Ammon's horn (tissue), 1 donor: ENCODE data around the gene MBNL1.
"Not testable (repeated sequence)": the region's sequence is repeated elsewhere in the genome, so short reads cannot be mapped to it uniquely, and the experiment has no call there.

ENCODE experiments used
- DNase-seq: peaks from one replicate; pipeline ENCODE4 v3.0.0-alpha.2; 2016; ENCODE audit warnings: low spot score

The MBNL1 gene

DNA sequence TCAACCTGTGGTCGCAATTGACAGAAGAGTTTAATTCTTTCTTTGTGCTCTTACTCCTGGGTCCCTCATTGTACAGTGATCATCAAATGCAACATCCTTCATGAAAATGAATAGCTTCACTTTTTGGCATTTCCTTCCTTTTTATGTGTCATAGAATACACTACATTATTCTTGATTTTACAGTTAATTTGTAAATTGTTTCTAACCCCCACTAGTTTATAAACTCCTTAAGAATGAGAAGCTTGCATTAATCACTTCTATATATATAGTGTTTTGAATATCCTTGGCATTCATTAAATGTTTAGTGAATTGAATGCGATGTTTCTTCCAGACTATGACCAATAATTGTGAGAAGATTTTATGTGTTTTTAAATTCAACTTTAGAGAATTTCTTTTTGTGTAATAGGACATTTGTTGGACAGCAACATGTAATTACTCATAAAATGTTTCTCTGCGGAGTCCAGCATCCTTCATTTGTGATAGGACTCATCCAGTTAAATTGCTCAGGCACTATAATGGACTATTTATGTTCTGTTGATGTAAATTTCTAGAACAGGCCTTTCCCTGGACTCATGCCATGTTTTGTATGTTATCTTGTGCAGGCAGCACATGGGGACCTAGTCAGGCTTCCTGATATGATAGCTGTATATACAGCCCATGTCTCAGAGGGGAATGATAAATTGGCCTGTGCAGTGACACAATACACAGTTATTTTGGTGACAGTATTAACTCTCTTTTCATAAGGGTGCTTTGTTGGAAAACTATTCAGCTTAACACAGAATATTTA lies 51.3 kb downstream of the MBNL1 start:
- DNase-seq = no peak

GRCh38 chr3:152321200-152321954 lies 52.6 kb downstream of the MBNL1 start:
- no peak for DNase-seq

DNA sequence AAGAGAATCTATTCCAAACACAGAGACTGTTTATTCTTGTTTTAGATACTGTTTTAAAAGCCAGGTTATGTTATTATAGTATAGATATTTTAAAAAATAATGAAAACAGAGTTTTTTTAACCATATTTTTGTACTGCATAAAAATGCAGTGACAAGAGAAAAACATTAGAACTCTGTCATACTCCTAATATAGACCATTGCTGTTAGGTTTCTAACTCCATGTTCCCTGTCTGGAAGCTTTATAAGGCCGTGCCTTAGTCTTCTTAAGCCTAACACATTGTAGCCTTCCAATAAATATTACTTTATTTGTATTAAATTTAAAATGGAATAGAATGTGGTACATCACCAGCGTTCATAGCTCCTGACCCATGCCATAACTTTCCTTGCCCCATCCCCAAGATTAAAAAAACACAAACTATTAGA lies 53.2 kb downstream of the MBNL1 start:
- no peak for DNase-seq

GRCh38 chr3:152322756-152323155 lies 54.0 kb downstream of the MBNL1 start:
- no peak for DNase-seq

DNA sequence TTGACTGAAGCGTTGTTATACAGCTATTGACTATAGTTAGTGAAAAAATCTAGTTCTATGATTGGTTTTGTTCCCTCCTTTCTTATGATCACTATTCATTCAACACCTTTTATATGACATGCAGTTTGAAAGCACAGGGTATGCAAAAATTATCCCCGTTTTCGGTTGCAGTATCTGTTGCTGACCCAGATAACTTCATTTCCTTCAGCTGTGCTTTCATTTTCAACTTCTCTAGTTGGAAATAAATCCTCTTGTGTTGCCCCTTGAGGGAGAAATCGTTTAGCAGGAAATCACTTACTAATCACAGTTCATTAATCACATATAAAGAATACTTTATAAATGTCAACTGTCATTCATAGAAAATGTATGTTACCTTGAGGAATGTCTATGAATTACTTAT lies 55.1 kb downstream of the MBNL1 start:
- DNase-seq = no peak

GRCh38 chr3:152325136-152325535 lies 56.4 kb downstream of the MBNL1 start:
- DNase-seq = no peak

DNA sequence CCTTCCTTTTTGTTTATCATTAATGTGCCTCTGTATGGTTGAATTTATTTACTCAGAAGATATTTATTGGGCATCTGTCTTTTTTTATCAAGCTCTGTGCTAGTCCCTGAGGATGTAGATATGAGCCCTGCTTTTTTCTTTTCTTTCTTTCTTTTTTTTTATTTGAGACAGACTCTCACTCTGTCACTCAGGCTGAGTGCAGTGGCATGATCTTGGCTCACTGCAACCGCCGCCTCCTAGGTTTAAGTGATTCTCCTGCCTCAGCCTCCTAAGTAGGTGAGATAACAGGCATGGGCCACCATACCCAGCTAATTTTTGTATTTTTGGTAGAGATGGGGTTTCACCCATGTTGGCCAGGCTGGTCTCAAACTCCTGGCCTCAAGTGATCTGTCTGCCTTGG lies 58.5 kb downstream of the MBNL1 start:
- no peak for DNase-seq

DNA sequence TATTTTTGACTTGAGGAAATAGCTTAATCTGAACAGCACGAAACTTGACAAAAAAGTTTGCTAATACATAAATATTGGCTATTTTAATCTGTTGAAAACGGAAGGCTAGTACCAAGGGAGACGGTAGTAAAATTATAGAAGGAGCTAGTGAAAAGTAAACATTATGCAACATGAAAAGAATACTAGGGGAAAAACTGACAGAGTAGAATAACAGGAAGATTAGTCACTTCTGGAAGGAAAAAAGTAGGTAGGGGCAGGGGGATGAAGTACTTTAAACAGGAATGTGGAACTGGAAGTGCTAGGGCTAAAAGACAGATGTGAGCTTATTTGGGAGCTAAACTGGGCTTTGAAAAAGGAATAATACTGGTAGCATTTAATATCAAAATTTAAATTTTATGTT lies 60.1 kb downstream of the MBNL1 start:
- DNase-seq = no peak

GRCh38 chr3:152330559-152330958 lies 61.8 kb downstream of the MBNL1 start:
- DNase-seq = no peak

- DNase-seq = no peak
Measured at GRCh38 chr3:152331018-152331541, 62.4 kb downstream of the MBNL1 start.

DNA sequence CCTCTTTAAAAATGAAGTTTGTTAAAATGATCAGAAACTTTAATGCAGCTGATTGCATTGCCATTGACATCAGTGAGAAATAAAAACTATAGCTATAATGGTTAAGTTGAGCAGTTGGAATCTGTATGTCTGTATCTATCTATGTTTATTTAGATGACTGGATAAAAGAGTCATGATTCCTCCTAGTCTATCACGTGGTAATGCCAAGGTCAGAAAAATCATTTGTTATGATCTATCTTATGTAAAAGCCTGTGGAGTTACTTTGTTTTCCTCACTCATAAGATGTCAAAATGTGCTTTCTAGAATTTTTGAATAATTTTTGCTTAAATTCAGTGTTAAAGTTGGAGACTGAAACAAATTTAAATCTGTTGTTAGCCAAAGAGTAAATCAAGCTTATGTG lies 63.3 kb downstream of the MBNL1 start:
- DNase-seq = no peak

DNA sequence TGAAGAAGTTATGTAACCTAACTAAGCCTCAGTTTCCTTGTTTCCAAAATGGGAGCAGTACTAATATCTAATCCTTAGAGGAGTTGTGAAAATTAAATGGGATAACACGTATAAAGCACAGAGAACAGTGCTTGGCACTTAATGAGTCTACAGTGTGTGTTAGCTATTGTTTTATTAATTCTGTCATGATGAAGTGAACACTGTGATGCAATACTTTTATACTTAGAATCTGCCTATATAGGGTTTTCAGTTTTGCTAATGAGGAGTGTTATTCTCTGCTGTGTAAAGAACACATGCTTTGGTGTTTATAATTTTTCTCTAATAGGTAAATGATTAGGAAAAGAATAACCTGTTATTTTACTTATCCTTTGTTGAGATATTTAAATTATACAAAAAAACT lies 65.2 kb downstream of the MBNL1 start:
- DNase-seq = no peak

GRCh38 chr3:152334761-152335160 lies 66.0 kb downstream of the MBNL1 start:
- no peak for DNase-seq

DNA sequence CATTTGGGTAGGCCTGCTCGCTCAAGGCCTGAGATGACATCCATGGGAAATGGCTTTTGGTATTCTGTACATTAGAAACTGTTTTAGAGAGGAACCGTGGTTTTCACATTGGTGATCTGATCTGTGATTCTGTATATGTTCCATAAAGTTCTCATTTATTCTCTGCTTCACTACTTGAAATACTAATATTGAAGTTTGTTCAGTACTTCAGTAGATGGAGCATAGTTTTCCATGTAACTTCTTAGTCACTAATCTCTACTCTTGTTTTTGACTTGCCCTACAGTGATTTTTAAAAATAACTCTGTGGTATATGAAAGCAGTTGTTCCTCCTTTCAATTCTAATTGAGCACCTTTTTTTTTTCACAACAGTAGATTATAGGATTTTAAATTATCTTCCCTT lies 66.5 kb downstream of the MBNL1 start:
- DNase-seq = no peak

GRCh38 chr3:152337337-152337736 lies 68.6 kb downstream of the MBNL1 start:
- DNase-seq = not testable (repeated sequence)

DNA sequence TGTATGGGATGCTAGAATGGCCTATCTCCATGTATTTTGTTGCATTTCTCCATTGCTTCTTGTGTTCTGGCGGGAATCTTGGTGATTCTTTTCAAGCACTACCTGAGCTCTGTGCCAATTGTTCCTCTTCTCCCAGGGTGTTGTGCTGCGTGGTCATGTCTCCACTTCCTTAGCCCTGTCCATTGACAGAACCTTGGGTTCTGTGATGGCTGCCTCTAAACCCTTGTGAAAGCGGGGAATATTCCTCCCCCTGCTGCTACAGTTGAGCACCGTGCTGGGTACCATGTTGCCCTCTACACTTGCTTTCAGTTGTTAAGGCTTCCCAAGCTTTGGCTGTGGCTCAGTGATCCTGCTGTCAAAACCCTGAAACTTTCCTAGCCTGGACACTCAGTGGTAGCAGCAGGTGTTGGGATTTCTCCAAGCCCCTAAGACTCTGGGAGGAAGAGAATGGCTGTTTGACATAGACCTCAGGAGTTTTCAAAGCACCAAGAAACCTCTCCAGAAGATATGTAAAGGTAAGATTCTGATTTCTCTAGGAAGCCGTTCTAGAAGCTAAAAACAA lies 69.5 kb downstream of the MBNL1 start:
- no peak for DNase-seq

DNA sequence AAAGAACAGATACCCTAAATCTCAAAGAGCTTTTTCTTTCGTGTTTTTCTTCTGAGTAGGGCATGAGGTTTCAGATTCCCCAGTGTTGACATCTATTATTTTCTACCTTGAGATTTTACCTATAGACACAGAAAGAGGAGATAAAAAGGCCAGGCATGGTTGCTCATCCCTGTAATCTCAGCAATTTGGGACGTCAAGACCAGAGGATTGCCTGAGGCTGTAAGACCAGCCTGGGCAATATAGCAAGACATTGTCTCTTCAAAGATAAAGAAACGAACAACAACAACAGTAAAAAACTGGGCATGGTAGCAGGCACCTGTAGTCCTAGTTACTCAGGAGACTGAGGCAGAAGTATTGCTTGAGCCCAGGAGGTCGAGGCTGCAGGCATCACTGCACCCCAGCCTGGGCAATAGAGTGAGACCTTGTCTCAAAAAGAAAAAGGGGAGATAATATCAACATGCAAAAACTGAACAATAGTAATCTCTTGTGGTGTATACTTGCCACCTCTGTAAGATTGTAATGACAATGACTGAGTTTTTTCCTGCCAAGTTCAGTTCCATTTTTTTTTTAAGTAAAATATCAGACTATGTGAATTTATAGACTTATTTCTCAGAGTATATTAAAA lies 71.3 kb downstream of the MBNL1 start:
- DNase-seq = no peak

DNA sequence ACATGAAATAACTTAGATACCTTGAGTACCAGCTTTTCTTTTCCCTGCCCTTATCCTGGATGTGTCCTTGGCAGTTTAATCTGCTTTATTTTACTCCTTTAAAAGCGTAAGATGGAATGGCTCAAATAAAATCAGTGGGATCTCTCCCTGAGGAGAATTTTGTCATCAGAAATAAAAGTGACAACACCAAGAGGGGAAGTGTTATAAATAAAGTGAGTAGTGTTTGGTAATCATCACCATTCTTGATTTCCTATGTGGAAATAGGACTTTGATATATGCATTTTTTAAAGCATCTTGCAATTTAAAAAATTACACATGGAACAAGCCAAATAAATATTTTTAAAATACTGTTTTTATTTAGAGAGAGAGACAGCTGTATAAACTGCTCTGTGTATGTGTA lies 76.5 kb downstream of the MBNL1 start:
- DNase-seq = no peak

DNA sequence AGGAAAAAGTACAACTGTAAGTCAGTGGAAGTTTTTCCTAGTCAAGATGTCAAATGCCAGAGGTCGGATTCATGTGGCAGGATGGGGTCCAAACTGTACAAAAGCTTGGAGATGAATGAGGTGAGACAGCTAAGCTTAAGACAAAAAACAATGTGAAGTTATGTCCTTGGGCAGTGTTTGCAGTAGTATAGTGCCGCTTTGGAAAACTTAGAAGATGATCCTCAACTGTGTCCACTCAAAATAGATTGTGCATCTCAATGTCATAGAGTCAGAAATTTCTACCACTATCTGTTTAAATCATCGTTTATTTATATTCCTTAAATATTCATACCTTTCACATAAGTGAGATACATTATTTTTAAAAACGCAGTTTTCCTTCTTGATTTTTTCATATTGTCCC lies 77.3 kb downstream of the MBNL1 start:
- no peak for DNase-seq

- DNase-seq = no peak
Measured at GRCh38 chr3:152346740-152347139, 78.0 kb downstream of the MBNL1 start.

- no peak for DNase-seq
Measured at GRCh38 chr3:152348436-152349177, 79.9 kb downstream of the MBNL1 start.

GRCh38 chr3:152349392-152349791 lies 80.7 kb downstream of the MBNL1 start:
- DNase-seq = no peak
